IPS DF 6.9 (cell line): ENCODE data around the gene MYBPH.

ENCODE experiments used
- DNase-seq: peaks from one replicate; pipeline ENCODE4 v3.0.0-alpha.2; 2013; ENCODE audit warnings: low read depth, low spot score
- H3K27ac ChIP-seq: one replicate; pipeline ENCODE4 v1.5.1; 2013; ENCODE audit warnings: low read length, control low read depth
- H3K27me3 ChIP-seq: 2 replicates; pipeline ENCODE4 v1.6.1; 2013; ENCODE audit warnings: mild to moderate bottlenecking, low read length; ENCODE audit not compliant: control insufficient read depth, insufficient read depth
- H3K36me3 ChIP-seq: 2 replicates; pipeline ENCODE4 v1.6.1; 2013; ENCODE audit warnings: low read length; ENCODE audit not compliant: control insufficient read depth, insufficient read depth
- H3K4me1 ChIP-seq: 2 replicates; pipeline ENCODE4 v1.6.1; 2013; ENCODE audit warnings: low read length; ENCODE audit not compliant: control insufficient read depth, insufficient read depth
- H3K4me3 ChIP-seq: 2 replicates; pipeline ENCODE4 v1.5.1; 2013; ENCODE audit warnings: mild to moderate bottlenecking, low read length
- H3K9me3 ChIP-seq: 2 replicates; pipeline ENCODE4 v1.6.1; 2013; ENCODE audit warnings: low read length, inconsistent platforms; ENCODE audit not compliant: control insufficient read depth, insufficient read depth
- WGBS: extraction: QIAGEN DNeasy Blood & Tissue Kit; methylation state at CpG from one replicate; pipeline ENCODE4 v1.1.7; 2013; ENCODE audit warnings: mixed read lengths, missing lambda C conversion rate; ENCODE audit not compliant: insufficient read length, insufficient coverage; 5-methylcytosine and 5-hydroxymethylcytosine counted together

MYBPH gene

DNA sequence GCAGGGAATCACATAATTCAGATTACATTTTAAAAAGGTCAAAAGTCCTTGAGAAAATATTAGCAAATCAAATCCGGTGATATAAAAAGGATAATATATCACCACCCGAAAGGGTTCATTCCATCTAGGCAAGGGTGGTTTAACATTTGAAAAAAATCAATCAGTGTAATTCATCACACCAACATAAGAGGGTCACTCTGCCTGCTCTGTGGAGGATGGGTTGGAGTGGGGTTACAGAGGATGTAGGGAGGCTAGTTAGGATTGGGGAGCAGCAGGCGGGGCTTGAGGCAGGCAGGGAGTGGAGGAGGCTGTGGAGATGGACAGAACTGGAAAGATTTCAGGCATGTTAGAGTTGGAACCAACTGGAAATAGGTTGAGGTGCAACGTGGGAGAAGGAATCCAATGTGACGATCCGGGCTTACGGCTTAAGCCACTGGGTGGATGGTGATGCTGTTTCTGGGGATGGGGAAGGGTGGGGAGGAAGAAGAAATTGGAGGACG, 35.6 kb downstream of the MYBPH start:
- no CpG with 5 or more reads among the region's 8 CpGs for WGBS
- H3K27me3 ChIP-seq: no peaks in the 10 kb centered on the region
- no peak for DNase-seq

DNA sequence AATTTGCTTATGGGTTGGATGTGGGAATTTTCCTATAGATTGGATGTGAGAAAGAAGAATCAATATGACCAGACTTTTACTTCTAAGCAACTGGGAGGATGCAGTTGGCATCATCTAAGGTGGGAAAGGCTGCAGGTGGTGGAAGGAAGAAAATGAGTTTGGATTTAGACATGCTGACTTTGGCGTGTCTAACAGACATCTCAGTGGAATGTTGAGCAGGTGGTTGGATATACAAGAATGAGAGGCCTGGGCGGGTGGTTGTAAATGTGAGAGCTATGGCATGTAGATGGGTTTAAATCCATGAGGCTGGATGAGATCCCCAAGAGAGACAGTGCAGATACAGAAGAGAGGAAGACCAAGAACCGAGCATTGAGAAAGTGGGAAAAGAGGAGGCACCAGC, 37.6 kb downstream of the MYBPH start:
- Histone ChIP-seq H3K9me3 (no peaks in the 10 kb centered on the region), H3K4me1 (peaks cover 6% of the 10 kb centered on the region; the same call in 1 of the 2 replicates), H3K27me3 (no peaks in the 10 kb centered on the region), H3K27ac (no peak overlapping the region), H3K4me3 (no peak overlapping the region), H3K36me3 (no peaks in the 10 kb centered on the region)
- WGBS: no CpG with 5 or more reads among the region's 3 CpGs
- no peak for DNase-seq

More for the DNA sequence above, 35.6 kb downstream of the MYBPH start:
- no peak overlapping the region for H3K27ac ChIP-seq
- H3K36me3 ChIP-seq: no peaks in the 10 kb centered on the region
- peaks cover 2% of the 10 kb centered on the region; the same call in 1 of the 2 replicates for H3K4me1 ChIP-seq
- no peak overlapping the region for H3K4me3 ChIP-seq
- H3K9me3 ChIP-seq: no peaks in the 10 kb centered on the region

DNA sequence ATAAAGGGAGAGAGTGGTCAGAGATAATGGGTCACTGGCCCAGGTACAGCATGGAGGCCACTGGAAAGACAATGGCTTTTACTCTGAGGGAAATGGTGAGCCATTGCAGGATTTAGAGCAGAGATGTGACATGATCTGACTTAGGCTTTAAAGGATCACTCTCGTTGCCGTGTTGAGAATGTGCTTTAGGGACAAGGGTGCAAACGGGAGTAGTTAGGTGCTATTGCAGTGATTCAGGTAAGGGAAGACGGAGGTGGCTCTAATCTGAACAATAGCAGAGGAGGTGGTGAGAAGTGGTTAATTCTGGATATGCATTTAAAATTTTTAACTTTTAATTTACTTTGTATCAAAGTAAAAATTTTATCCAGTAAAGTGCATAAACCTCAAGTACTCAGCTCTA, 38.3 kb downstream of the MYBPH start:
- Histone ChIP-seq H3K4me3 (no peak overlapping the region), H3K27me3 (no peaks in the 10 kb centered on the region), H3K27ac (no peak overlapping the region), H3K36me3 (no peaks in the 10 kb centered on the region), H3K4me1 (peaks cover 6% of the 10 kb centered on the region; the same call in 1 of the 2 replicates), H3K9me3 (no peaks in the 10 kb centered on the region)
- no CpG with 5 or more reads among the region's 4 CpGs for WGBS
- DNase-seq: no peak

DNA sequence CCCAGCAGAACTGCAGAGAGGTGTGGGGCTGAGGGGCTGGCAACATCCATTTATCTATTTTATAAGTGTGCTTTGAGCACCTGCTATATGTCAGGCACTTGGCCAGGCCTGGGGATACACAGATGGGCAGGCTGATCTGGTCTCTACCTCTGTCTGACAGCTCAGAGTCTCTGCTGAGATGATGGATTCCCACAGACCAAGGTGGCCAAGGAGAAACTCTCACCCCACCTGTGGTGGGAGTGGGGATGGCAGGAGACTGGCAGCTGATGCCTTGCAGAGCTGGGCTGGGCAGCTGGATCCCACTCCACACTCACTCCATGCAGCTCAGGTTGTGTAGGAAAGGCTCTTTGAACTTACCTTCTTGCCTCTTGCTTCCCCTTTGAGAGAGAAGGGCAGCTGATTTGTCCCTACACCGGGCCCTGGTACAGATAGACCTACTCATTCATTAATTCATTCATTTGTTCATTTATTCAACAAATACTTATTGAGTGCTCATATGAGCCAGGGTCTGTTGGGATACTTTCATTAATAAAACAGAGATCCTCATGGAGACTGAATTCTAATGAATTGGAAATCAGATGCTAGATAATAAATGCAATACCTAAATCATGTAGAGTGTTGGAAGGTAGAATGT, 39.1 kb downstream of the MYBPH start:
- H3K27me3 ChIP-seq: no peaks in the 10 kb centered on the region
- H3K9me3 ChIP-seq: no peaks in the 10 kb centered on the region
- peaks cover 6% of the 10 kb centered on the region; the same call in 1 of the 2 replicates for H3K4me1 ChIP-seq
- no CpG with 5 or more reads among the region's 1 CpG for WGBS
- no peak for DNase-seq
- no peak overlapping the region for H3K4me3 ChIP-seq
- H3K36me3 ChIP-seq: no peaks in the 10 kb centered on the region
- H3K27ac ChIP-seq: no peak overlapping the region

DNA sequence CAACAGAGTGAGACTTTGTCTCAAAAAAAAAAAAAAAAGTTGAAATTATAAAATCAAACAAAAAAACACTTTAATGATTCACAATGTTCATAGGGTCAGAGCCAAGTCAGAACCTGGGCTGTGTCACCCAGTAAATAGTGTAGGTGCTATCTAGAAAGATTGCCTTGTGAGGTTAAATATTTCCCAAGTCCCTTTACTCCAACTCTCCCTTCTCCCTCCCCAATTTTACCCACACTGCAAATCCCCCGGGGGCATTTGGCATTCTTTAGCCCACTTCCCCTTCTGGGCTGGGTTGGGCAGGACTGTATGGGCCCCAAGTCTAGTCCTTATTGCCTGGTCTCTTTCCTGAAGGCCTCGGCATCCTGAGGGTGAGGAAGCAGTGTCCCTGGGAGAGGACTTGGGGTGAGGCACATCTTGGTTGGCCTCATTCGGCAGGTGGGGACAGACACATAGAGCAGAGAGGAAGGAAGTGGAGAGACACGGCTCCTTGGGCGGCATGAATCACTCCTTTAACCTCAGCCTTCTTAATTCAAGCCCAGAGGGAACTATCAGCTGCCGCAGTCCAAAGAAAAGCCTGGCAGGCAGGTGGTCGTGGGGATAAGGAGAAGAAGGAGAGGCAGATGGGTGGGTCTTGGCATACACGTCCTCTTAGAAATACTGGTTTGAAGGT, 39.9 kb downstream of the MYBPH start:
- H3K4me3 ChIP-seq: no peak overlapping the region
- no peak for DNase-seq
- no peak overlapping the region for H3K27ac ChIP-seq
- no peaks in the 10 kb centered on the region for H3K9me3 ChIP-seq
- H3K27me3 ChIP-seq: no peaks in the 10 kb centered on the region
- no CpG with 5 or more reads among the region's 8 CpGs for WGBS
- H3K4me1 ChIP-seq: peaks cover 6% of the 10 kb centered on the region; the same call in 1 of the 2 replicates
- no peaks in the 10 kb centered on the region for H3K36me3 ChIP-seq

DNA sequence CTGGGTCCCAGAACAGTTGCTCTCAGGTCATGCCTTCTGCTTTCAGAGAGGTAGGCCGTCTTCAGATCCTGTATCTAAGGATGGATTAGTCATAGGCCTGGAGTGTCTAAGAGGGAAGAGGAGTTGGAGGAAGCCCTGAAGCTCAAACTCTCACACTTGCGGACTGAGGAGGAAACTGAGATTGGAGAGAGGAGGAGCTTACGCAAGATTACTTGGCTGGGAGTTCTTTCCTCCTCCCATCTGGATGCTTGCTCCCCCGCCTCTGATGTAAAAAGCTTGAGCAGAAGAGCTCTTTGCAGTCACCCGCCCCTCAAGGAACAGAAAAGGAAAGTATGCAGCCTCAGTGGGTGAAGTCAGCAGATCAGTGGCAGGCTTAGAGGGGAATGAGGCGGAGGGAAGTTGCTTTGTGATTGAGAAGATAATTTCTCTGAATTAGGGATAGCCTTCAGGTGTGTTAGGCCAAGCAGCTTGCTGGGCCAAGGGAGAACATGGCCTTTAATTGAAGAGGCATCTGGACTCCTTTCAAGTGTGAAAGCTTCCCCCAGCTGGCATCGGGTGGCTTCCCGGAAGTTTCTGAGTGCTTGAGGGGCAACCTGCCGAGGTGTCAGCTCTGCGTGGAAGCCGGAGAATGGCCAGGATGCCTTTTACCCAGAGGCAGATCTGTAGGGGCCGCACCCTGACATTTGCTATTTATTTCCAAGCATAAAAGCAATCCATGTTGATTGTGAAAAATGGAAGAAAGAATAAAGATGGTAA, 41.5 kb downstream of the MYBPH start:
- no peak for DNase-seq
- Histone ChIP-seq H3K4me3 (no peak overlapping the region), H3K9me3 (no peaks in the 10 kb centered on the region), H3K27me3 (no peaks in the 10 kb centered on the region), H3K36me3 (no peaks in the 10 kb centered on the region), H3K4me1 (peaks cover 4% of the 10 kb centered on the region; the same call in 1 of the 2 replicates), H3K27ac (no peak overlapping the region)
- WGBS: no CpG with 5 or more reads among the region's 12 CpGs

DNA sequence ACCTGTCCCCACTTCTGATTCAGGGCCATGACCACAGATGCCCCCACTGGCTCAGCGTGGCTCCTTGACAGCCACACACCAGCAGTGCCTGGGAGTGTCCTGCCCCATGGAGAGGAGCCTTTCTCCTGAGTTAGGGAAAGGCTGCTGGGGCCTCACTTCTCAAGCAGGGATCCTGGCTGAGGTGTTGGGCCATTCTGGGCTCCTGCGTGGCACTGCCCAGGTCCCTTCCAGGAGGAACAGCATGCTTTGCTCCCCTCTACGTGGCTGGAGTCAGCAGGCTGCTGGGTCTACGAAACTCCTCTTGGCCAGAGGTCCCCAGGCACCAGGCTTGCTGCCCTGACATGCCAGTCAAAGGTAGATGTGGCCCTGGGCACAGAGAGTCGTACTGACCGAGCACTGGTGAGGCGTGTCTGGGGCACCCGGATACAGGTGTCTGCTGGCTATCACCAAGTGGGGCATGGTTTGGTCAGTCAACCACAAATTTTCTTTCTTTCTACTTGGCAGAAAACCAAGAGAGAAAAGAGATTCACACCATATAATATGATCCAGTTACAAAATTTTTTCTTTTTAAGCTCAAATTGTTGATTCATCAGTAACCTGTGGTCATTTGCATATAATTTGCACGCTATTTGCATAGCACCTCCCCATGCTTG, 44.0 kb downstream of the MYBPH start:
- no peak overlapping the region for H3K27ac ChIP-seq
- peaks cover 9% of the 10 kb centered on the region; the same call in 1 of the 2 replicates for H3K4me1 ChIP-seq
- no peak for DNase-seq
- no peaks in the 10 kb centered on the region for H3K9me3 ChIP-seq
- H3K36me3 ChIP-seq: no peaks in the 10 kb centered on the region
- no peak overlapping the region for H3K4me3 ChIP-seq
- WGBS: no CpG with 5 or more reads among the region's 9 CpGs
- no peaks in the 10 kb centered on the region; the same call in 1 of the 2 replicates for H3K27me3 ChIP-seq

DNA sequence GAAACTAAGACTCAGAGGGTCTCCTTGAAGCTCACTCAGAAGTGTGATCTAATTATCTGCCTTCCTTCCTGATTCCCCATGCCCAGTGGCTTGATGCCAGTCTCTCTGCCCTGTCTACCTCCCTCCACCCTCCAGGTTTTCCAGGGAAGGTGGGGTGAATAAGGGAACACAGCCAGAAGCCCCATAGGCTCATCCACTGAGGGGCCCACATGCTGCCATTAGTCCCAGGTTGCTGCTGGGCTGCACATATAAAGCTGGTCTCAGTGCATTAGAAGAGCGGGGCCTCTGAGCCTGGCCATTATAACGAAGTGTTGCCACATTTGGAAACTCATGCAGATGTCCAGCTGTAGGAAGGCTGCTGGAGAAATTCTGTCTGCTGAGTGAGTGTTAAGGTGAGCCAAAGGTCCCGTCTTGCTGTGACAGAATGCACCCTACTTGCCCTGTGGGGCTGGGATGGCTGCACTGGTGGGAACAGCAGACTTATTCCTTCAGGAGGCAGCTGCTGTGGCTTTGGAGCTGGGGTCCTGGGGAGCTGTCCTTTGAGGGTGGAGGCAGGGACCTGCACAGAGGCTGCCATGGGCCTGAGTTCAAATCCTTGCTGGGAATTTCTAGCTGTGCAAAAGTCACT, 45.2 kb downstream of the MYBPH start:
- no peaks in the 10 kb centered on the region for H3K9me3 ChIP-seq
- H3K36me3 ChIP-seq: no peaks in the 10 kb centered on the region
- H3K27ac ChIP-seq: no peak overlapping the region
- no peak for DNase-seq
- no peak overlapping the region for H3K4me3 ChIP-seq
- peaks cover 14% of the 10 kb centered on the region; the same call in 1 of the 2 replicates for H3K4me1 ChIP-seq
- H3K27me3 ChIP-seq: no peaks in the 10 kb centered on the region; the same call in 1 of the 2 replicates
- no CpG with 5 or more reads among the region's 3 CpGs for WGBS

DNA sequence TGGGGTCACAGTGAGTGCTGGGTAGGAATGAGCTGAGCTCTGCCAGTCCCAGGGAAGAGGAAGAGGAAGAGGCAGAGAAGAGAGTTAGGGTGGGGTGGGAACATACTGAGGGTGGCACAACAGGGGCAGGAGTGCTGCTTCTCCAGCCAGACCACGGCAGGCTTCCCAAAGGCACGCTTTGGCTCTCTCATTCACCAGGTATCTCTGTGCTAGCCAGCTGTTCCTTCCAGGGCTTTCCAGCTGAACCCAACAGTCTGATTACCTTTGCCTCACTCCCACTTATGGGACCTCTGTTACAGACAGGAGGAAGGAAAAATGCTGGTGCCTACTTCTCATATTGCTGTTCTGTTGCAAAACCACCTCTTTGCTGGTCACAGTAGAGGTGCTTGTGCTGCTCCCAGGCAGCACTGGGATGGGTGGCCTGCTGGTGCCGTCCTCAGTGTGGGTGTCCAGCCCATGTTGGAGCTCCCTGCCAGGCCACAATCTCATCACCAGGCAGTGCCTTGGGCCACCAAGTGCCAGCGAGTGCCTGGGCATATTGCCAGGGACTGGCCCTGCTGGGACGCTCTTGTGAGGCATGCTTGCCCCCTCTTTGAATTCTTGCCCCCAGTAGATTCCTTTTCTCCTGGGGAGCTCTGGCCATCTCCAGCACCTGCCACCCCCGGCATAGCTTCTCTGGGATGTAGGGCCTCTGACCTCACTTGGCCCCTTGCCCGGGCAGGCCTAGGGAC, 46.0 kb downstream of the MYBPH start:
- DNase-seq: no peak
- Histone ChIP-seq H3K27ac (no peak overlapping the region), H3K27me3 (no peaks in the 10 kb centered on the region; the same call in 1 of the 2 replicates), H3K36me3 (no peaks in the 10 kb centered on the region), H3K4me3 (no peak overlapping the region), H3K9me3 (no peaks in the 10 kb centered on the region), H3K4me1 (peaks cover 14% of the 10 kb centered on the region; the same call in 1 of the 2 replicates)
- WGBS: no CpG with 5 or more reads among the region's 7 CpGs
